Stimulated activated effector memory CD8-positive, alpha-beta T cell treated with anti-CD3 and anti-CD28 coated beads, Interleukin-12 subunit alpha, Interleukin-12 subunit beta, amount 100 ng/mL, for 72 hours (primary cell): ENCODE data around the gene FCER1A.

Experiments
- ATAC-seq: fragments of 150-1000 bp; cut with Tn5 transposase; 2 replicates; pipeline ENCODE4 v1.10.0; 2021
- DNase-seq, 2 donors: peaks; one replicate each; pipeline ENCODE4 v3.0.0; 2021 to 2022; ENCODE audit warnings: low spot score in 2 of 2
- H3K27ac Mint-ChIP-seq: one replicate; pipeline ENCODE4 v1.8.0; 2022; ENCODE audit warnings: mild to moderate bottlenecking, mixed read lengths
- H3K36me3 Mint-ChIP-seq: one replicate; pipeline ENCODE4 v1.8.0; 2022; ENCODE audit warnings: mild to moderate bottlenecking, mixed read lengths
- H3K4me1 Mint-ChIP-seq: one replicate; pipeline ENCODE4 v1.8.0; 2022; ENCODE audit warnings: mixed read lengths
- H3K4me3 Mint-ChIP-seq: one replicate; pipeline ENCODE4 v1.8.0; 2022; ENCODE audit warnings: mild to moderate bottlenecking, mixed read lengths
- H3K9me3 Mint-ChIP-seq: one replicate; pipeline ENCODE4 v1.8.0; 2022; ENCODE audit warnings: mixed read lengths

FCER1A gene

DNA sequence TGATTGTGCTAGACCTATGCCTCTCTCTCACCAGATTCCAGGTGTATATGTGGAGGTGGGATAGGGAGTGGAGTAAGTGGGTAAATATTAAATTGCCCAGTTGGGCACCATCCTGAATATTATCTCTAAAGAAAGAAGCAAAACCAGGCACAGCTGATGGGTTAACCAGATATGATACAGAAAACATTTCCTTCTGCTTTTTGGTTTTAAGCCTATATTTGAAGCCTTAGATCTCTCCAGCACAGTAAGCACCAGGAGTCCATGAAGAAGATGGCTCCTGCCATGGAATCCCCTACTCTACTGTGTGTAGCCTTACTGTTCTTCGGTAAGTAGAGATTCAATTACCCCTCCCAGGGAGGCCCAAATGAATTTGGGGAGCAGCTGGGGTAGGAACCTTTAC, at the start of gene FCER1A:
Gene FCER1A, plus strand, starts transcription at position 242 of the 400 bp plus-strand sequence. Its CDS starts 29 bp downstream, at position 271.
- Mint-ChIP-seq H3K36me3 (no peaks in the 10 kb centered on the region), H3K4me3 (no peak within 1 kb of the TSS), H3K9me3 (no peaks in the 10 kb centered on the region), H3K4me1 (no peaks in the 10 kb centered on the region), H3K27ac (no peak within 1 kb of the TSS)
- no peak for DNase-seq
- no peak for ATAC-seq

DNA sequence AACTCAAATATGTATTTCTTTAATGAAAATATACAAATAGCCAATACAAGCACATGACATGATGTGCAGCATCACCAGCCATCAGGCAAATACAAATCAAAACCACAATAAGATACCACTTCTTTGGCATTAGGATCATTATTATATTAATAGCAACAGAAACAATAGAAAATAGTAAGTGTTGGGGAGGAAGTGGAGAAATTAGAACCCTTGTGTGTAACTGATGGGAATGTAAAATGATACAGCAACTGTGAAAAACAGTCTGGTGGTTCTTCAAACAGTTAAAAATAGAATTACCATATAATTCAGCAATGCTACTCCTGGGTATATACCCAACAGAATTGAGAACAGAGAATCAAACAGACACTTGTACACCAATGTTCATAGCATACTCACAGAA, 40.8 kb upstream of the FCER1A start:
- ATAC-seq, result no peak
- no peak overlapping the region for H3K4me3 Mint-ChIP-seq
- H3K36me3 Mint-ChIP-seq, result no peaks in the 10 kb centered on the region
- DNase-seq, result no peak
- H3K4me1 Mint-ChIP-seq, result no peaks in the 10 kb centered on the region
- H3K27ac Mint-ChIP-seq, result no peak overlapping the region
- no peaks in the 10 kb centered on the region for H3K9me3 Mint-ChIP-seq

DNA sequence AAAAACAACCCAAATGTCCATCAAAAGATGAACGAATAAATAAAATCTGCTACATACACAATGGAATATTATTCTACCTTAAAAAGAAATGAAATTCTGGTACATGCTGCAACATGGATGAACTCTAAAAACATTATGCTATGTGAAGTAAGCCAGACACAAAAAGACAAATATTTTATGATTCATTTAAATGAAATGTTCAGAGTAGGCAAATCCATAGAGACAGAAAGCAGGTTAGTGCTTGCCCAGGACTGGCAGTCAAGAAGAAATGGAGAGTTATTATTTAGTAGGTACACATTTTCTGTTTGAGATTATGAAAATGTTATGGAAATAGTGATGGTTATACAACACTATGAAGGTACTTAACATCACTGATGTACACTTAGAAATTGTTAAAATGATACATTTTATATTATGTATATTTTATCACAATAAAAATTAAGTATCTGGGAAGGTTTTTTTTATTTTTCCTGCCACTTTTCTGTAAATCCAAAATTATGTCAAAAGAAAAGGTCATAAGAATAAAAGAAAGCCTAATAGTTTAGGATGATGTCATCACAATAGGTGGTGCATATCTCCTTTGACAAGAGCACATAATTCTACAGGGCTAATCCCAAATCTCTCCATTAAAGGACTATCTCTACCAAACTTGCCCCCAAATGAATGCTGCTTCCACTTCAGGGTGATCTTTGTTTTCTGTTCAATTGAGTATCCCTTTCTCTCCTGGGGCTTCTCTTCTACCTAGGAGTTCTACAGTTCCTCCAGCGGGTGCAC, 40.2 kb upstream of the FCER1A start:
- H3K9me3 Mint-ChIP-seq, result no peaks in the 10 kb centered on the region
- H3K4me1 Mint-ChIP-seq, result no peaks in the 10 kb centered on the region
- no peaks in the 10 kb centered on the region for H3K36me3 Mint-ChIP-seq
- H3K27ac Mint-ChIP-seq, result no peak overlapping the region
- DNase-seq, result no peak
- ATAC-seq, result no peak
- H3K4me3 Mint-ChIP-seq, result no peak overlapping the region

DNA sequence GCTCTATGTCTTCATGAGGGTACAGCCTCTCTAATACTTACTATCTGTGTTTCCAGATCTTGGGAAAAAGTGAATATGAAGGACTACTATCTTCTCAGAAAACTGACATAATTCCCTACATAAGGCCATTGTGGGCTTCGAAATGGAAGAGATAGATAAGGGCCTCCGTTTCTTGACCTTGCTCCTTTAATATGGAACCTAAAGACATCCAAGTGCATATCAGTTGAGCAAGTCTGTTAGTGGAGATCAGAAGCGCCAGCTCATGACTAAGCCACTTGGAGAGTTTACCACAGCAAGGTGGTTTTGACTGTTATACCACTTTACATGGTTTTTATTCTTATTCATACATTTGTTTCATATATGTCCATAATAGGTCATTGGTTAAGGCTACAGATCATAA, 35.3 kb upstream of the FCER1A start:
- ATAC-seq (no peak), DNase-seq (no peak)
- Mint-ChIP-seq H3K27ac (no peak overlapping the region), H3K9me3 (no peaks in the 10 kb centered on the region), H3K36me3 (no peaks in the 10 kb centered on the region), H3K4me3 (no peak overlapping the region), H3K4me1 (no peaks in the 10 kb centered on the region)

DNA sequence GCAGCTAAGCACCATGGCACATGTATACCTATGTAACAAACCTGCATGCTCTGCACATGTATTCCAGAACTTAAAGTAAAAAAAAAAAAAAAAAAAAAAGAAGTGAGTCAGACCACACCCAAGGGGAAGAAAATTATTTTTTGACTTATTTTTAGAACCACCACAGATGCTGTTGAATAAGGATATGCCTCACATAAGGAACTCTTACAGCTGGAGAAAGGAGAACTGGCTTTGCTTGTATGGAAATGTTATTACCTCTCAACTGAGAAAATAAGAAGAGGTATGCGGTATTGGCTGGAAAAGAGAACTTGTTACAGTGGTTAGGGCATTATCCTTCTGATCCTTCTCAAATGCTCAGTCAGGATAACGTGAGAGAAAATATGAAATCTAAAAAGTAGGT, 27.5 kb upstream of the FCER1A start:
- Mint-ChIP-seq H3K27ac (no peak overlapping the region), H3K9me3 (no peaks in the 10 kb centered on the region), H3K4me3 (no peak overlapping the region), H3K36me3 (no peaks in the 10 kb centered on the region), H3K4me1 (no peaks in the 10 kb centered on the region)
- ATAC-seq (no peak), DNase-seq (no peak)

DNA sequence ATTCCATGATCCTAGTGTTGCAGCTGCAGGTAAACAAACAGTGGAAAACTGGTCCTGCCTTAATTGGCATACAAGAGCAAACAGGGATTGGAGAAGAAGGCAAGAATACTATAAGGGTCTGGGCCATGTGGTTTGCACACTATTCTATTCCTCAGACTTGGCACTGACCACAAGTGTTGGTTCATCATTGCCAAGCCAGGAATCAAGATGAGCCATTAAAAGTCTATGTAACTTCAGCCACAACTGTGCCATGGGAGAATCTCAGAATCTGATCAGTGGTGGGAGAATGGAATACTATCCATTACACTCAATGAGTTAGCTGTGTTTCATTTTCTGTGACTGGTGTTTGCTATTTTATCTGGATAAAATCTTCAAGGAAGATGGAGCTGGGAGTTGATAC, 26.2 kb upstream of the FCER1A start:
- ATAC-seq (no peak), DNase-seq (no peak)
- Mint-ChIP-seq H3K4me3 (no peak overlapping the region), H3K27ac (no peak overlapping the region), H3K36me3 (no peaks in the 10 kb centered on the region), H3K4me1 (no peaks in the 10 kb centered on the region), H3K9me3 (no peaks in the 10 kb centered on the region)

DNA sequence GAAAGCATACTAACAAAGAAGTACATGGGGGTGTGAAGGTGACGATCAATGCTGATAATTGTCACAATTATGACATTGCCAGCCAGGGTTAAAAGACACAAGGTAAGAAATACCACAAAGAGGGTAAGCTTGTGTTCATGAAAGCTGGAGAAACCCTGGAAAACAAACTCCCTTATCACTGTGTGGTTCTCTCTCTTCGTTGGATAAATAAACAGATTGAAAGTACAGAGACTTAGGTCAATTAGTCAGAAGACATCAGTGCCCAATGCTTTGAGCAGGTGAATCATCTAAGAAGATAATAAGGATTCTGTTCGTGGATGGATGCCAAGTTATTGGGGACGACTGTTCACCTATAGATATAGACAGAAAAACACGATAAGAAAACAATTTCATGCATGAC, 22.4 kb upstream of the FCER1A start:
- H3K27ac Mint-ChIP-seq, result no peak overlapping the region
- H3K4me3 Mint-ChIP-seq, result no peak overlapping the region
- DNase-seq (no peak), ATAC-seq (no peak)
- H3K36me3 Mint-ChIP-seq, result no peaks in the 10 kb centered on the region
- no peaks in the 10 kb centered on the region for H3K4me1 Mint-ChIP-seq
- H3K9me3 Mint-ChIP-seq, result no peaks in the 10 kb centered on the region

DNA sequence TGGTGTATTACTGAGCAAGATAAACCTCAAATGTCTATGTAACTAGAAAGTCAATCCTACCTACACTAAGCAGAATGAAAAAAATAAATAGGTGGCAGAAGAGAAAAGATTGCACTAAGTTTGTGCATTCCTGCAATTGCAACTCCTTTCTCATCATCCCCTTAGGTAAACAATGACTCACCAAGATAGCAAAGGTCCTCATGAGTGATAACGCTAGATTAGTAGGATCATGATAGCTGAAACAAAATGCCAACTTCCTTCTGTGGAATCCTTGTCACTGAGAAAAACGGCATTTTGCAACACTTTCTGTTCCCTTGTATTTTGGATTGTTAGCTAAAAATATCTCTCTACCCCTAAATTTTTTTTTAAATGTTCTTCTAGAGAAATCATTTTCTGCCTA, 20.0 kb upstream of the FCER1A start:
- Mint-ChIP-seq H3K4me1 (no peaks in the 10 kb centered on the region), H3K36me3 (no peaks in the 10 kb centered on the region), H3K9me3 (no peaks in the 10 kb centered on the region), H3K27ac (no peak overlapping the region), H3K4me3 (no peak overlapping the region)
- ATAC-seq (no peak), DNase-seq (no peak)

DNA sequence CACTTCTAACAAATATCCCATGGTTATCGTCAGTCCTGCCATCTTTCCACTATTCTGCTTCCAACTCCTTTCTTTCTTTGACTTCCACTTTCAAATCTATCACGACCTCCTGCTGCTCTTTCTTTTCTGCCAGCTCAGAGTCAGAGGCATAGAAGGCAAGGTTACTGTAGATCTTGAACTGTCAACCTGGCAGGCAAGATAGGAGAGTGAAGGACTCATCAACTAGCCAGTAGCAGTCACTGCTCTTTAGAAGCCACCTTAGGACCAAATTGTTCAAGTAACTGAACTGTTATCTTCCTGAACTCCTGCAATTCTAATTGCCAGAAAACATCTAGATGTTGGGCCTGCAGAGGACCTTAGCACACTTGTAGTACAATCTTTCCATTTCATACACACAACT, 13.1 kb upstream of the FCER1A start:
- Mint-ChIP-seq H3K4me1 (no peaks in the 10 kb centered on the region), H3K9me3 (no peaks in the 10 kb centered on the region), H3K27ac (no peak overlapping the region), H3K4me3 (no peak overlapping the region), H3K36me3 (no peaks in the 10 kb centered on the region)
- no peak for DNase-seq
- no peak for ATAC-seq

DNA sequence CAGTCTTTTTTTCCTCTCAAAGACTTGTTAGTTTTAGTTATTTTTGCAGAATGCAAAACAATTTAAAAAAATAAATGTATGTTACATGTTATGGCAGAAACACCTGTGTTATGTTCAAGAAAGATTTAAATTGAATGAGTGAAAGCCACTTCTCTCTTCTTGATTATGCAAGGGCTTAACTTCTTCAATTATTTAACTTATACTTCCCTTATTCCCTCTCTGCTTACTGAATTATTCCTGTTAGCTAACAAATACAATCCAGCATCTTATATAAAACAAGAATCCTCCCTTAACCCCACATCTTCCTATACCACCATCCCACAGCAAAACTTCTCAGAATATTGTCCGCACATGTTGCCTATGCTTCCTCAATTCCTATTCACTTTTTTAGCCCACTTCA, 10.7 kb upstream of the FCER1A start:
- Mint-ChIP-seq H3K4me1 (no peaks in the 10 kb centered on the region), H3K4me3 (no peak overlapping the region), H3K27ac (no peak overlapping the region), H3K9me3 (no peaks in the 10 kb centered on the region), H3K36me3 (no peaks in the 10 kb centered on the region)
- ATAC-seq (no peak), DNase-seq (no peak)

DNA sequence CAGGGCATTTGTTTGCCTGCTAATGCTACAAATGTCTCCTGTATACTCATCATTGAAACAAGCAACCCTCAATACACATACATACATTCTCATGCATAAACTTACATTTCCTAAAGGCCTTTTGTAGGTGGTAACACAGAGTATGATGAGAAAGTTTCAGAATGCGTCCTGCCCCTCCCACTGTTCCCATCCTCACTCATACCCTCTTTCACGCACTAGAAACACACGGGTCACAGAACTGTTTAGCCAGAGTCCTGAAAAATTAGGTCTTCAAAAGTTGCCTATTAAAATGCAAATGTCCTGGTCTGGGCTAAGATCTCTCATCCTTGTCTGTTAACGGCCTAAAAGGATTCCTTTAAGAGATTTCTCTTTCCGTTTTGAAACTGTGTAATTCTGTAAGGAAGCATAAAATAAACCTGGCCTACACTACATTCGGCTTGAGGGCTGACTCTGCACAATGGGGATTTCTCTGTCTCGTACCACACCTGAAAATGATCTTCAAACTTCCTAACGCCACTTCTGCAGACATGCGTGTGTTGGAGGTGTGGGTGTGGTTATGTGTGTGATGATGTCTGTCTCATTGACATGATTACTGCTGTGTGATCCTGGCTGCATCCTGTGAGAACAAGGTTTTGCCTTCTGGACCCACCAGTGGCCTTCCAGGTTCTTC, 5.3 kb upstream of the FCER1A start:
- Mint-ChIP-seq H3K9me3 (no peaks in the 10 kb centered on the region), H3K4me1 (no peaks in the 10 kb centered on the region), H3K4me3 (no peak overlapping the region), H3K36me3 (no peaks in the 10 kb centered on the region), H3K27ac (no peak overlapping the region)
- ATAC-seq, result no peak
- DNase-seq, result no peak

DNA sequence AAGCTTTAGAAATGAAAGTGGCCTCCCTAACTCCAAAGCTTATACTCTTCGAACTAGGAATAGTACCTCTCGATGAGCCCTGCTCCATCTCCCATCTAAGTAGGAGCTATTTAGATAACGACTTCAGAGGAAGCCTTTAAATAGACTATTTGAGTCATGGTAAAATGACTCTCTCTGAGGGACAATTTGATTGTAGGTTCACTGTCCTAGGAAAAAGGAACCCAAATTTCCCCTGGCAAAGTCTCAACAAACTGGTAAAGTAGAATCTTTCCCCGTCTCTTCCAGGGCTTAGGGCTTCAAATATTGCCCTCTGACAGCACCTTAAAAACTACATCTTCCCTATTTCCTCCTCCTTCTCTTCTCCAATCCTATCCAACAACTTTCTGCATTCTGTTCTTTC, 2.0 kb upstream of the FCER1A start:
- no peaks in the 10 kb centered on the region for H3K9me3 Mint-ChIP-seq
- no peaks in the 10 kb centered on the region for H3K36me3 Mint-ChIP-seq
- no peak overlapping the region for H3K4me3 Mint-ChIP-seq
- no peaks in the 10 kb centered on the region for H3K4me1 Mint-ChIP-seq
- H3K27ac Mint-ChIP-seq, result no peak overlapping the region
- no peak for ATAC-seq
- DNase-seq, result no peak

DNA sequence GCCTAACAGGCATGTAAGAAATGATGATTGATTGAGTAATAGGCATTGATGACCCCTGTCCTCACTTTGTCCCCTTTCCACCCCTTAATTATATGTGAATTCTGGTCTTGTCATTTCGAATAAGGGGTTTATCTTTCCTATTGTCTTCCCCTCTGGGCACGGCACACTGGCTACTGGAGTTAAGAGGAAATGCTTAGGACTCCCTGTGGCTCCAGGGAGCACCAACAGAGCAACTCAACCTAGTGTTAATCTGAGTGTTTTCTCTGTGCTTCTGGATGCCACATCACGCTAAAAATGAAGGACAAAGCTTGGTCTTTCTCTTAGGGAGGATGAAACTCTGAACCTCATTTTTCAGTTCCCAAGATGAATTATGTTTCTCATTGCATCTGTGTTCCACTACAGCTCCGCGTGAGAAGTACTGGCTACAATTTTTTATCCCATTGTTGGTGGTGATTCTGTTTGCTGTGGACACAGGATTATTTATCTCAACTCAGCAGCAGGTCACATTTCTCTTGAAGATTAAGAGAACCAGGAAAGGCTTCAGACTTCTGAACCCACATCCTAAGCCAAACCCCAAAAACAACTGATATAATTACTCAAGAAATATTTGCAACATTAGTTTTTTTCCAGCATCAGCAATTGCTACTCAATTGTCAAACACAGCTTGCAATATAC, 5.3 kb downstream of the FCER1A start:
- no peak overlapping the region for H3K27ac Mint-ChIP-seq
- DNase-seq (no peak), ATAC-seq (no peak)
- H3K9me3 Mint-ChIP-seq, result no peaks in the 10 kb centered on the region
- H3K4me3 Mint-ChIP-seq, result no peak overlapping the region
- H3K36me3 Mint-ChIP-seq, result no peaks in the 10 kb centered on the region
- H3K4me1 Mint-ChIP-seq, result no peaks in the 10 kb centered on the region

DNA sequence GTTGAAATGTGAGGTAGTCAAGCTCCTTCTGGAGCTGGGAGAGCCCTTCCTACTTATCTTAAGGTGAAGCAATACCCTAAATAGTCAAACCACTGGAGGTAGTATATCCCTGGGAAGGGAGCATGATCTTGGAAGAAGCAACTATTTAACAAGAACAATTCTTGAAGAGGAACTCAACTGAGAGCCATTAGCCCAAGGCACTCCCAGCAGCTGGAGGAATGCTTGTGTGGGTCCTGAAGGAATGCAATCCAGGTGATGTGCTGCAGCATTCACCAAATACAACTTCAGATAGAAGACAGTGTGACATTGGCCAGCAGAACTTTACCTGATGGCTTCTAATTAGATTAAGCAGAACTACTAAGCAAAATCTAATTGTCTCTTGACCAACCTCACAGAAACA, 9.5 kb downstream of the FCER1A start:
- no peaks in the 10 kb centered on the region for H3K36me3 Mint-ChIP-seq
- no peaks in the 10 kb centered on the region for H3K9me3 Mint-ChIP-seq
- H3K27ac Mint-ChIP-seq, result no peak overlapping the region
- no peak overlapping the region for H3K4me3 Mint-ChIP-seq
- DNase-seq (no peak), ATAC-seq (no peak)
- no peaks in the 10 kb centered on the region for H3K4me1 Mint-ChIP-seq

DNA sequence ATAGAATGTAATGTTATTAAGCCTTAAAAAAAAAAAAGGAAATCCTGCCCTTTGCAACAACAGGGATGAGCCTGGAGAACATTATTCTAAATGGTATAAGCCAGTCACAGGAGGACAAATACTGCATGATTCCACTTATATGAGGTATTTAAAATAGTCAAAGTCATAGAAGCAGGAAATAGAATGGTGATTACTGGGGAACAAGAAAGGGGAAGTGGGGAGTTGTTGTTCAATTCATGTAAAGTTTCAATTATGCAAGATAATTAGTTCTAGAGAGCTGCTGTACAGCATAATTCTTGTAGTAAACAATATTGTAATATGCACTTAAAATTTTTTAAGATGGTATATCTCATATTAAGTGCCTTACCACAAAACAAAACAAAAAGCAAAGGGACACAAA, 13.2 kb downstream of the FCER1A start:
- no peak for DNase-seq
- H3K4me1 Mint-ChIP-seq, result no peaks in the 10 kb centered on the region
- no peak overlapping the region for H3K4me3 Mint-ChIP-seq
- no peak overlapping the region for H3K27ac Mint-ChIP-seq
- no peaks in the 10 kb centered on the region for H3K36me3 Mint-ChIP-seq
- ATAC-seq, result no peak
- H3K9me3 Mint-ChIP-seq, result no peaks in the 10 kb centered on the region
